Prostate gland (tissue), 2 donors: ENCODE results near the gene DMRTB1.

Source experiments
- POLR2A ChIP-seq: fragments of 450-650 bp; IDR thresholded peaks from one replicate; pipeline ENCODE4 v1.6.1; 2016; ENCODE audit warnings: antibody characterized with exemption, mild to moderate bottlenecking
- POLR2AphosphoS5 ChIP-seq: sonication (generic); formaldehyde crosslinking; IDR thresholded peaks from one replicate; pipeline ENCODE4 v1.6.1; 2017; ENCODE audit warnings: antibody characterized with exemption
- TF ChIP-seq, protein P1 (sequence below), 4 experiments: fragments of 200-600 bp in 2 of 4; fragments of 450-650 bp in 2 of 4; sonication (generic) in 2 of 4; IDR thresholded peaks; 1 replicate in 3 of 4; 2 replicates in 1 of 4; pipeline ENCODE4 v1.5.1; 2016 to 2019; ENCODE audit warnings: antibody characterized with exemption in 4 of 4, mild to moderate bottlenecking in 2 of 4, moderate library complexity in 2 of 4

DNA sequence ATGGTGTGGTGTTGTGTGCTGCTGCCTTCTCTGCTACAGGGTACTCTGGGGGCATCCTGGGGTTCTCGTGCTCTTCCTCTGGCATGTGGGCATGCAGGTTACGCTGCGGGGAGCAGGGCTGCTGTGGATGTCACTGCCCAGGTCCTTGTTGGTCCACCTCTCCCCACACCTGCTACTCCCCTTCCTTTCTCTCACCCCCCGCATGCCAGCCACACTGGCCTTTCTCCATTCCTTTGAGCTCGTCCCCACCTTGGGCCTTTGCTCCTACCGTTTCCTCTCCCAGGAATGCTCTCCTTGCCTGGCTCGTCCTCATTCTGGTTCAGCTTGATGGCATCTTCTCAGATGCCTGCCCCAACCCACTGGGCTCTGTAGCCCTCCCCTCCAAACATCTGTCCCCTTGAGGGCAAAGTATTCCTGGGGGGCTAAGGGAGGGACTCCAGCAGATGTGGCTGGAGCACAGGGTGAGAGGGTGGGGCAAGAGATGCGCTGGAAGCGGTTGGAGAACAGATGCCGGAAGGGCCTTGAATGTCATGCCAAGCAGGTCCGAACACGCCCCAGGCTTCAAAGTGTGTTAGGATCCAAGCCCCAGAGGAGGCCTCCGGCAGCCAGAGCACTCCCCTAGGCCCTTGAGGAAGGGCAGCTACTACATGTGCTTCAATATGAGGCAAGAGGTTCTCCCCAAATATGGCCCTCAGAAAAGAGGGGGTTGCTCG is 23.4 kb downstream of the DMRTB1 start:
- TF ChIP-seq, protein P1, sequence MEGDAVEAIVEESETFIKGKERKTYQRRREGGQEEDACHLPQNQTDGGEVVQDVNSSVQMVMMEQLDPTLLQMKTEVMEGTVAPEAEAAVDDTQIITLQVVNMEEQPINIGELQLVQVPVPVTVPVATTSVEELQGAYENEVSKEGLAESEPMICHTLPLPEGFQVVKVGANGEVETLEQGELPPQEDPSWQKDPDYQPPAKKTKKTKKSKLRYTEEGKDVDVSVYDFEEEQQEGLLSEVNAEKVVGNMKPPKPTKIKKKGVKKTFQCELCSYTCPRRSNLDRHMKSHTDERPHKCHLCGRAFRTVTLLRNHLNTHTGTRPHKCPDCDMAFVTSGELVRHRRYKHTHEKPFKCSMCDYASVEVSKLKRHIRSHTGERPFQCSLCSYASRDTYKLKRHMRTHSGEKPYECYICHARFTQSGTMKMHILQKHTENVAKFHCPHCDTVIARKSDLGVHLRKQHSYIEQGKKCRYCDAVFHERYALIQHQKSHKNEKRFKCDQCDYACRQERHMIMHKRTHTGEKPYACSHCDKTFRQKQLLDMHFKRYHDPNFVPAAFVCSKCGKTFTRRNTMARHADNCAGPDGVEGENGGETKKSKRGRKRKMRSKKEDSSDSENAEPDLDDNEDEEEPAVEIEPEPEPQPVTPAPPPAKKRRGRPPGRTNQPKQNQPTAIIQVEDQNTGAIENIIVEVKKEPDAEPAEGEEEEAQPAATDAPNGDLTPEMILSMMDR (IDR thresholded peaks at IDR 0.05): no peak
- TF ChIP-seq POLR2A (no peak), POLR2AphosphoS5 (no peak)
